ENCODE results near the gene PLD6. TPM values are rescaled to one million over a fixed set of nuclear protein-coding genes. Genes with fewer than 3 reads are reported as not detected.

Gene PLD6
- total RNA-seq, 3 donors from 2014 or later (not counting 1 experiment from before 2014, with no cell fraction given): 0.45 to 1.7 (median 0.84) TPM

DNA sequence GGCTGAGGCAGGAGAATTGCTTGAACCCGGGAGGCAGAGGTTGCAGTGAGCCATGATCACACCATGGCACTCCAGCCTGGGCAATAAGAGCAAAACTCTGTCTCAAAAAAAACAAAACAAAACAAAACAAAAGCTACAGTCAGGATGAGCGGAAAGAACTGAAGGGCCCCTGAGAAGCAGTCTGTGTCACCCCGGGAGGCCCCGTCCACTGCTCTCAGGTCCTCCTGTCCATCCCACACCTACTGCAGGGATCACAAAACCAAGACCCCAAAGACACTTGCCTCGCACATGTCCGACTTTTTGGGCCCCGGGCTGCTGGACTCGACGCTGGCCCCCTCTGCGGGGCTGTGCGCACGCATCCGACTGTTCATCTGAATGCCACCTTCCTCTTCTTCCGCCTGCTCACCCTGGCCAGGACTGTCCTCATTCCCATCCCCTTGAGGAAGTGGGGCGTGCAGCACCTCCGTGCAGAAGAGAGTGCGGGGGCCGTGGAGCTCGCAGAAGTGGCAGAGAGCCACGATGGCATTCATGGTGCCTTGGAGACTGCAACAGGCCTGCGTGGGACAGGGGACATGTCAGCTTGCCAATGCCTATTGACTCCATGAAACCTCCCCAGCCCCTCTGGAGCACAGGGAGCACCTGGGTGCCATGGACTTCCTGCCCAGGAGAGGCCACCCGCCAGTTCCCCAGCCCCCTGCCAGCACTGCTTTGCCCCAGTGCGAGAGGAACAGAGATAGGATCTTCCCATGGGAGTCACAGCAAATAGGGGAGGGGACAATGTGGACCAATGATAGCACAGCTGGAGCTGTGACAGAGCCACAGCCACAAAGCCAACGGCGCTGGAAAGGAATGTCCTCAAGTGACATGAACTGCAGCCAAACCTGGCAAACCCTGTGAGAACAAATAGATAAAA is 21.7 kb upstream of the PLD6 start:
- Mint-ChIP-seq H3K4me1 (peaks cover 6 to 21% of the 10 kb centered on the region in 2 donors), H3K4me3 (no peak overlapping the region), H3K27ac (no peak overlapping the region), H3K36me3 (peaks cover 22% of the 10 kb centered on the region), H3K27me3 (ENCODE audit: low read depth in 2 of 2) (no peaks in the 10 kb centered on the region), H3K9me3 (no peaks in the 10 kb centered on the region)
- no peak for DNase-seq
- ATAC-seq: no peak
- H3K9me3 ChIP-seq (ENCODE audit: control insufficient read depth, insufficient read depth, low read length): no peaks in the 10 kb centered on the region
- WGBS (ENCODE audit: insufficient coverage): 95% methylated on average over 25 of the region's 25 CpGs
- H3K27me3 ChIP-seq (ENCODE audit: control insufficient read depth, insufficient read depth, low read length): no peaks in the 10 kb centered on the region
- TF ChIP-seq, protein P1, sequence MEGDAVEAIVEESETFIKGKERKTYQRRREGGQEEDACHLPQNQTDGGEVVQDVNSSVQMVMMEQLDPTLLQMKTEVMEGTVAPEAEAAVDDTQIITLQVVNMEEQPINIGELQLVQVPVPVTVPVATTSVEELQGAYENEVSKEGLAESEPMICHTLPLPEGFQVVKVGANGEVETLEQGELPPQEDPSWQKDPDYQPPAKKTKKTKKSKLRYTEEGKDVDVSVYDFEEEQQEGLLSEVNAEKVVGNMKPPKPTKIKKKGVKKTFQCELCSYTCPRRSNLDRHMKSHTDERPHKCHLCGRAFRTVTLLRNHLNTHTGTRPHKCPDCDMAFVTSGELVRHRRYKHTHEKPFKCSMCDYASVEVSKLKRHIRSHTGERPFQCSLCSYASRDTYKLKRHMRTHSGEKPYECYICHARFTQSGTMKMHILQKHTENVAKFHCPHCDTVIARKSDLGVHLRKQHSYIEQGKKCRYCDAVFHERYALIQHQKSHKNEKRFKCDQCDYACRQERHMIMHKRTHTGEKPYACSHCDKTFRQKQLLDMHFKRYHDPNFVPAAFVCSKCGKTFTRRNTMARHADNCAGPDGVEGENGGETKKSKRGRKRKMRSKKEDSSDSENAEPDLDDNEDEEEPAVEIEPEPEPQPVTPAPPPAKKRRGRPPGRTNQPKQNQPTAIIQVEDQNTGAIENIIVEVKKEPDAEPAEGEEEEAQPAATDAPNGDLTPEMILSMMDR (IDR thresholded peaks at IDR 0.05): no peak
- no peak overlapping the region for H3K4me3 ChIP-seq (ENCODE audit: low read length)
- no peak overlapping the region for H3K27ac ChIP-seq (ENCODE audit: low read length)
- H3K36me3 ChIP-seq (ENCODE audit: control insufficient read depth, insufficient read depth, low read length): peaks cover 82% of the 10 kb centered on the region
- intact Hi-C loops (cut with micrococcal nuclease): no loop called here
- H3K4me1 ChIP-seq (ENCODE audit: control insufficient read depth, insufficient read depth, low read length): no peaks in the 10 kb centered on the region

DNA sequence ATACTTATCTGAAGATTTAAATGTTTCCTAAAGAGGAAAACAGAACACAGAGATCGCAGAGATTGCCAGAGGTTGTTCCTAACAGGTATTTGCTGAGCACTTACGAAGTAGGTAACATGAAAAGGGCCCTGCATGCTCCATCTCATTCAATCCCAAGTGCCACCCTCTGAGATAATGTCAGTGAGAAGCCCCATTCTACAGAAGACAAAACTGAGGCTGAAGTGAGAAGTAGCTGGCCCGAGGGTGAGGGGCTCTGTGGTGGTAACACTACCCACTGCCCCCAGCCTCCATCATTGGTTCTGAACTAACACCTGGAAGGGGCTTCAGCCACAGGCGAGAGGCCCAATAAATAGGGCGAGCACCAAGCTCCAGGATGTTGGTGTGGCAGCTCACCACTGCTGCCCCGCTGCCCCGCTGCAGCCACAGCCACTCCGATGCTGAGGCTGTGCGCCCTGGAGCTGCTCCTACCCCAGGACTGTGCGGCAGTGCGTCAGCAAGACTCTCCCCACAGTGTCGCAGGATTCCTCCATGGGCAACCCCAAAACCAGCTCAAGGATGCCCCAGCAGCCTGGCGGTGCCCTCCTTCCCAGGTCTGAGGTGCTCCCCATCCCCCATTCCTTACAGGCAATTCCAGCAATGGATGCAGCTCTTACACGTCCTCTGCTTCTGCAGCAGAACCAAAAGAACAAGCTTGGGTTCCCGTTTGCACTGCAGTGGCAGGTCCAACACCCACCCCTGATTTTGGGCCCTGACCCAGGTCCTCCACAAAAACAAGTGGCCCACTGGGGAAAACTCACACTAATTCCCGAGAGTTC is 20.5 kb upstream of the PLD6 start:
- intact Hi-C loops (cut with micrococcal nuclease): no loop called here
- H3K36me3 ChIP-seq (ENCODE audit: control insufficient read depth, insufficient read depth, low read length): peaks cover 84% of the 10 kb centered on the region
- H3K4me1 ChIP-seq (ENCODE audit: control insufficient read depth, insufficient read depth, low read length): no peaks in the 10 kb centered on the region
- WGBS (ENCODE audit: insufficient coverage): 97% methylated on average over 16 of the region's 16 CpGs
- TF ChIP-seq, protein P1 (IDR thresholded peaks at IDR 0.05): no peak
- Mint-ChIP-seq H3K27me3 (ENCODE audit: low read depth in 2 of 2) (no peaks in the 10 kb centered on the region), H3K9me3 (no peaks in the 10 kb centered on the region), H3K4me1 (peaks cover 6 to 10% of the 10 kb centered on the region in 2 donors), H3K36me3 (peaks cover 22% of the 10 kb centered on the region), H3K4me3 (no peak overlapping the region), H3K27ac (no peak overlapping the region)
- H3K9me3 ChIP-seq (ENCODE audit: control insufficient read depth, insufficient read depth, low read length): no peaks in the 10 kb centered on the region
- ATAC-seq (no peak), DNase-seq (no peak)
- H3K27ac ChIP-seq (ENCODE audit: low read length): no peak overlapping the region
- H3K27me3 ChIP-seq (ENCODE audit: control insufficient read depth, insufficient read depth, low read length): no peaks in the 10 kb centered on the region
- no peak overlapping the region for H3K4me3 ChIP-seq (ENCODE audit: low read length)

DNA sequence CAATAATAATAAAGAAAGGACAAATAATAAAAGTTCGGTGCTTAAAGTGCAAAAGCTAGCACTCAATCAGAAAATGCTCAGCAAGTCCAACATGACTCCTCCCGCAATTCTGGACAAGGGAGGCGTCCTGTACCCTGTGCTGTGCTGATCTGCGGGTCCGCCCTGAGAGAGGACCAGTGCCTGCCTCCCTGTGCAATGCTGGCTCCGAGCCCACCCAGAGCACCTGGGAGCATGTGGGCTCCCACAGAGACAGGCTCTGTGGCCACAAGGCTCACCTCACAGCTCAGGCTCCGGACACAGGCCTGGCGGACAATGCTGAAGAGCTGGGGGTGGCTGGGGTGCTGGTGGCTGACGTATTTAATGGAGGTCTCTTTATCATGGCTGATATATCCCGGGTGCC is 19.8 kb upstream of the PLD6 start:
- ATAC-seq: no peak
- Mint-ChIP-seq H3K9me3 (no peaks in the 10 kb centered on the region), H3K36me3 (peaks cover 22% of the 10 kb centered on the region), H3K27ac (no peak overlapping the region), H3K4me1 (peaks cover 6 to 8% of the 10 kb centered on the region in 2 donors), H3K4me3 (no peak overlapping the region), H3K27me3 (ENCODE audit: low read depth in 2 of 2) (no peaks in the 10 kb centered on the region)
- no peaks in the 10 kb centered on the region for H3K9me3 ChIP-seq (ENCODE audit: control insufficient read depth, insufficient read depth, low read length)
- no peak overlapping the region for H3K4me3 ChIP-seq (ENCODE audit: low read length)
- TF ChIP-seq, protein P1 (IDR thresholded peaks at IDR 0.05): no peak
- no peak for DNase-seq
- no peak overlapping the region for H3K27ac ChIP-seq (ENCODE audit: low read length)
- no peaks in the 10 kb centered on the region for H3K27me3 ChIP-seq (ENCODE audit: control insufficient read depth, insufficient read depth, low read length)
- 97% methylated on average over 10 of the region's 10 CpGs for WGBS (ENCODE audit: insufficient coverage)
- H3K36me3 ChIP-seq (ENCODE audit: control insufficient read depth, insufficient read depth, low read length): peaks cover 87% of the 10 kb centered on the region
- H3K4me1 ChIP-seq (ENCODE audit: control insufficient read depth, insufficient read depth, low read length): no peaks in the 10 kb centered on the region
- intact Hi-C loops (cut with micrococcal nuclease): no loop called here

All from natural killer cell (primary cell).